NCI-H2171 treated with DMSO at 0.1 percent for 48 hours (cell line): ENCODE measurements around the gene GGTLC1.
A peak's percentile ranks its signal among the peaks of the same experiment; 100 is the strongest.
"Not testable (repeated sequence)": the region's sequence is repeated elsewhere in the genome, so short reads cannot be mapped to it uniquely, and the experiment has no call there.

Source experiments
- DNase-seq: peaks from one replicate; lab custom pipeline; 2025; lab: John Stamatoyannopoulos, UW

GGTLC1 gene

GRCh38 chr20:23994001-23994633 lies 5.5 kb upstream of the GGTLC1 start:
- DNase-seq = not testable (repeated sequence)

- not testable (repeated sequence) for DNase-seq
These were observed 4.9 kb upstream of the GGTLC1 start for GRCh38 chr20:23993440-23993839.

- DNase-seq = not testable (repeated sequence)
These were observed 1.7 kb upstream of the GGTLC1 start for GRCh38 chr20:23990296-23990695.

- not testable (repeated sequence) for DNase-seq
These were observed 387 bp upstream of the GGTLC1 start for GRCh38 chr20:23988966-23989365.

- not testable (repeated sequence) for DNase-seq
These were observed 1.9 kb downstream of the GGTLC1 start for GRCh38 chr20:23986716-23987115.

GRCh38 chr20:23986310-23986709 lies 2.3 kb downstream of the GGTLC1 start:
- not testable (repeated sequence) for DNase-seq

GRCh38 chr20:23985790-23986225 lies 2.8 kb downstream of the GGTLC1 start:
- DNase-seq = not testable (repeated sequence)

- not testable (repeated sequence) for DNase-seq
These were observed 3.4 kb downstream of the GGTLC1 start for GRCh38 chr20:23985066-23985789.

- not testable (repeated sequence) for DNase-seq
These were observed 4.0 kb downstream of the GGTLC1 start for GRCh38 chr20:23984476-23985023.

GRCh38 chr20:23982112-23983018 lies 6.2 kb downstream of the GGTLC1 start:
- not testable (repeated sequence) for DNase-seq

GRCh38 chr20:23981526-23981925 lies 7.1 kb downstream of the GGTLC1 start:
- DNase-seq = not testable (repeated sequence)

GRCh38 chr20:23981014-23981413 lies 7.6 kb downstream of the GGTLC1 start:
- peak; percentile 63 for DNase-seq

GRCh38 chr20:23979899-23980811 lies 8.4 kb downstream of the GGTLC1 start:
- peak; percentile 65 for DNase-seq

- DNase-seq = not testable (repeated sequence)
These were observed 9.2 kb downstream of the GGTLC1 start for GRCh38 chr20:23979380-23979779.

GRCh38 chr20:23978457-23978856 lies 10.1 kb downstream of the GGTLC1 start:
- DNase-seq = peak; percentile 54

GRCh38 chr20:23974966-23975365 lies 13.6 kb downstream of the GGTLC1 start:
- peak; percentile 30 for DNase-seq

GRCh38 chr20:23971310-23971709 lies 17.3 kb downstream of the GGTLC1 start:
- DNase-seq = peak; percentile 90

GRCh38 chr20:23970049-23970448 lies 18.5 kb downstream of the GGTLC1 start:
- peak; percentile 70 for DNase-seq

- DNase-seq = no peak
These were observed 21.0 kb downstream of the GGTLC1 start for GRCh38 chr20:23967616-23967979.

- no peak for DNase-seq
These were observed 21.5 kb downstream of the GGTLC1 start for GRCh38 chr20:23966927-23967615.
